ENCODE measurements around the gene SOAT2. TPM values are rescaled to one million over a fixed set of nuclear protein-coding genes. Genes with fewer than 3 reads are reported as not detected.

SOAT2 gene
- total RNA-seq, result 1 to 10 TPM; 2.2 to 7.9 TPM

- no peaks in the 10 kb centered on the region for H3K27me3 Mint-ChIP-seq (ENCODE audit: low read depth)
These were observed at the start of gene SOAT2 for GRCh38 chr12:53102883-53103807. Gene SOAT2, plus strand, starts transcription at chr12:53103486. Its CDS starts 92 bp downstream, at chr12:53103578.

GRCh38 chr12:53054112-53054878, 49.0 kb upstream of the SOAT2 start:
- H3K27ac Mint-ChIP-seq, result peak overlapping the region; percentile 85
- H3K27me3 Mint-ChIP-seq (ENCODE audit: low read depth), result no peaks in the 10 kb centered on the region
- peak; percentile 92 to 95 for DNase-seq
- H3K4me3 Mint-ChIP-seq, result peak overlapping the region; percentile 96 to 98
- H3K36me3 Mint-ChIP-seq (ENCODE audit: insufficient read depth in 2 of 2), result no peaks in the 10 kb centered on the region
- no peaks in the 10 kb centered on the region for H3K9me3 Mint-ChIP-seq
- peaks cover 18% of the 10 kb centered on the region for H3K4me1 Mint-ChIP-seq (ENCODE audit: low read depth)
- peak; percentile 93 for ATAC-seq (replicated peaks in 1 of 2)

More at GRCh38 chr12:53102883-53103807, at the start of gene SOAT2:
- H3K36me3 Mint-ChIP-seq (ENCODE audit: insufficient read depth in 2 of 2), result no peaks in the 10 kb centered on the region
- peak within 1 kb of the TSS; percentile 66 to 73 for H3K4me3 Mint-ChIP-seq
- peak; percentile 75 to 84 for ATAC-seq (replicated peaks in 1 of 2)
- H3K9me3 Mint-ChIP-seq, result no peaks in the 10 kb centered on the region
- peak within 1 kb of the TSS; percentile 70 for H3K27ac Mint-ChIP-seq
- peaks cover 41% of the 10 kb centered on the region for H3K4me1 Mint-ChIP-seq (ENCODE audit: low read depth)
- DNase-seq, result peak; percentile 55 to 76

GRCh38 chr12:53055471-53056266, 47.6 kb upstream of the SOAT2 start:
- Mint-ChIP-seq H3K4me1 (ENCODE audit: low read depth) (peaks cover 16% of the 10 kb centered on the region), H3K36me3 (ENCODE audit: insufficient read depth in 2 of 2) (no peaks in the 10 kb centered on the region), H3K9me3 (no peaks in the 10 kb centered on the region), H3K27me3 (ENCODE audit: low read depth) (no peaks in the 10 kb centered on the region), H3K27ac (no peak overlapping the region), H3K4me3 (peak overlapping the region; percentile 7 to 19)
- DNase-seq, result no peak
- no peak for ATAC-seq (replicated peaks in 1 of 2)

GRCh38 chr12:53056296-53056695, 47.0 kb upstream of the SOAT2 start:
- H3K27ac Mint-ChIP-seq, result no peak overlapping the region
- no peaks in the 10 kb centered on the region for H3K27me3 Mint-ChIP-seq (ENCODE audit: low read depth)
- no peak overlapping the region for H3K4me3 Mint-ChIP-seq
- H3K36me3 Mint-ChIP-seq (ENCODE audit: insufficient read depth in 2 of 2), result no peaks in the 10 kb centered on the region
- peaks cover 13% of the 10 kb centered on the region for H3K4me1 Mint-ChIP-seq (ENCODE audit: low read depth)
- ATAC-seq (replicated peaks in 1 of 2) (no peak), DNase-seq (no peak)
- no peaks in the 10 kb centered on the region for H3K9me3 Mint-ChIP-seq

- Mint-ChIP-seq H3K27me3 (ENCODE audit: low read depth) (no peaks in the 10 kb centered on the region), H3K4me1 (ENCODE audit: low read depth) (peaks cover 12% of the 10 kb centered on the region), H3K27ac (no peak overlapping the region), H3K36me3 (ENCODE audit: insufficient read depth in 2 of 2) (no peaks in the 10 kb centered on the region), H3K9me3 (no peaks in the 10 kb centered on the region), H3K4me3 (no peak overlapping the region)
- no peak for ATAC-seq (replicated peaks in 1 of 2)
- DNase-seq, result no peak
These were observed 46.4 kb upstream of the SOAT2 start for GRCh38 chr12:53056901-53057300.

- no peaks in the 10 kb centered on the region for H3K9me3 Mint-ChIP-seq
- peaks cover 12% of the 10 kb centered on the region for H3K4me1 Mint-ChIP-seq (ENCODE audit: low read depth)
- no peak overlapping the region for H3K27ac Mint-ChIP-seq
- no peak overlapping the region for H3K4me3 Mint-ChIP-seq
- H3K27me3 Mint-ChIP-seq (ENCODE audit: low read depth), result no peaks in the 10 kb centered on the region
- no peak for ATAC-seq (replicated peaks in 1 of 2)
- no peaks in the 10 kb centered on the region for H3K36me3 Mint-ChIP-seq (ENCODE audit: insufficient read depth in 2 of 2)
- no peak for DNase-seq
These were observed 45.3 kb upstream of the SOAT2 start for GRCh38 chr12:53057816-53058500.

GRCh38 chr12:53058674-53059433, 44.4 kb upstream of the SOAT2 start:
- Mint-ChIP-seq H3K27ac (no peak overlapping the region), H3K4me3 (no peak overlapping the region), H3K9me3 (no peaks in the 10 kb centered on the region), H3K36me3 (ENCODE audit: insufficient read depth in 2 of 2) (no peaks in the 10 kb centered on the region), H3K4me1 (ENCODE audit: low read depth) (peaks cover 6% of the 10 kb centered on the region), H3K27me3 (ENCODE audit: low read depth) (no peaks in the 10 kb centered on the region)
- ATAC-seq (replicated peaks in 1 of 2) (no peak), DNase-seq (no peak)

GRCh38 chr12:53059434-53060063, 43.7 kb upstream of the SOAT2 start:
- H3K4me3 Mint-ChIP-seq, result no peak overlapping the region
- ATAC-seq (replicated peaks in 1 of 2), result no peak
- no peak for DNase-seq
- no peaks in the 10 kb centered on the region for H3K27me3 Mint-ChIP-seq (ENCODE audit: low read depth)
- H3K27ac Mint-ChIP-seq, result no peak overlapping the region
- no peaks in the 10 kb centered on the region for H3K4me1 Mint-ChIP-seq (ENCODE audit: low read depth)
- H3K36me3 Mint-ChIP-seq (ENCODE audit: insufficient read depth in 2 of 2), result no peaks in the 10 kb centered on the region
- H3K9me3 Mint-ChIP-seq, result no peaks in the 10 kb centered on the region

- DNase-seq, result no peak
These were observed 43.1 kb upstream of the SOAT2 start for GRCh38 chr12:53060064-53060720.

GRCh38 chr12:53060721-53061276, 42.5 kb upstream of the SOAT2 start:
- no peak for ATAC-seq (replicated peaks in 1 of 2)
- Mint-ChIP-seq H3K27ac (no peak overlapping the region), H3K27me3 (ENCODE audit: low read depth) (no peaks in the 10 kb centered on the region), H3K4me3 (no peak overlapping the region), H3K36me3 (ENCODE audit: insufficient read depth in 2 of 2) (peaks cover 0 to 5% of the 10 kb centered on the region in 2 donors), H3K9me3 (no peaks in the 10 kb centered on the region), H3K4me1 (ENCODE audit: low read depth) (peaks cover 6% of the 10 kb centered on the region)
- DNase-seq, result no peak

More at GRCh38 chr12:53060064-53060720, 43.1 kb upstream of the SOAT2 start:
- H3K4me3 Mint-ChIP-seq, result no peak overlapping the region
- ATAC-seq (replicated peaks in 1 of 2), result no peak
- no peaks in the 10 kb centered on the region for H3K9me3 Mint-ChIP-seq
- peaks cover 3% of the 10 kb centered on the region for H3K4me1 Mint-ChIP-seq (ENCODE audit: low read depth)
- H3K36me3 Mint-ChIP-seq (ENCODE audit: insufficient read depth in 2 of 2), result peaks cover 0 to 2% of the 10 kb centered on the region in 2 donors
- no peak overlapping the region for H3K27ac Mint-ChIP-seq
- no peaks in the 10 kb centered on the region for H3K27me3 Mint-ChIP-seq (ENCODE audit: low read depth)

All from activated T-cell treated with anti-CD3 and anti-CD28 coated beads, Interleukin-2, amount 50 U/mL, for 72 hours (primary cell).